Kidney epithelial cell (primary cell): ENCODE data around the gene DUS1L. TPM values are rescaled to one million over a fixed set of nuclear protein-coding genes. Genes with fewer than 3 reads are reported as not detected.

Experiments
- DNase-seq: peaks from one replicate; pipeline ENCODE4 v3.0.0-alpha.2; 2010; ENCODE audit warnings: low read depth
- H3K27me3 ChIP-seq: 2 replicates; pipeline ENCODE4 v1.6.0; 2011; ENCODE audit warnings: low read length; ENCODE audit not compliant: control insufficient read depth, insufficient read depth
- H3K36me3 ChIP-seq: 2 replicates; pipeline ENCODE4 v1.5.1; 2011; ENCODE audit warnings: low read length; ENCODE audit not compliant: control insufficient read depth, insufficient read depth
- H3K4me3 ChIP-seq: 2 replicates; pipeline ENCODE4 v1.5.1; 2011; ENCODE audit warnings: low read depth, mild to moderate bottlenecking, control low read depth, low read length
- CTCF ChIP-seq: IDR thresholded peaks from 2 replicates; pipeline ENCODE4 v1.5.1; 2011; ENCODE audit warnings: mild to moderate bottlenecking, moderate library complexity, low read length, control low read depth, inconsistent platforms; ENCODE audit not compliant: insufficient read depth, poor library complexity, severe bottlenecking
- total RNA-seq: library from RNA; depleted of rRNA; stranded (reverse); fragments of >200 nt; gene quantifications from 2 replicates; pipeline ENCODE4 v1.2.3, GENCODE V29; 2015

DUS1L gene
- total RNA-seq, 1 donor from 2014 or later, result 147 TPM

DNA sequence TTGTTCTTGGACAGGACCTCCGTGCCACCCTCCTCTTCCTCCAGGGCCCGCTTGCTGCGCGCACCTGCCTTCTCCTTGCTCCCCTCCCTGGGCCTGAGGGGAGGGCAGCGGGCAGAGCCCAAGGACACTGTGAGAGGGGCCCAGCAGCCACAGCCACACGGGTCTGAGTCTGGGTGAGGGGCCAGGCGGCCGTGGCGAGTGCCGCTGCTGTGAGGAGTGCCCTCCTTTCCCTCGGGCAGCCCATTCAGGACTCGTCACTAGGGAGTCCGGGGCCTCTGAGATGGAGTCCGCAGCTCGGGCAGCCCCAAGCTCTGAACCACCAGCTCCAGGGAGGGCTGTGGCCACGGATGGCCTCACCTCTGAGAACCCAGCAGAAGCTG is 5.6 kb downstream of the DUS1L start:
- no peak for TF ChIP-seq CTCF
- H3K36me3 ChIP-seq, result no peaks in the 10 kb centered on the region
- no peaks in the 10 kb centered on the region for H3K27me3 ChIP-seq
- no peak overlapping the region for H3K4me3 ChIP-seq
- DNase-seq, result no peak

- Histone ChIP-seq H3K27me3 (no peaks in the 10 kb centered on the region), H3K36me3 (no peaks in the 10 kb centered on the region), H3K4me3 (no peak overlapping the region)
- TF ChIP-seq CTCF, result no peak
- DNase-seq, result no peak
Observed at GRCh38 chr17:82059272-82060000, 6.2 kb downstream of the DUS1L start.

GRCh38 chr17:82058855-82059249 is 6.8 kb downstream of the DUS1L start:
- TF ChIP-seq CTCF, result no peak
- no peak overlapping the region for H3K4me3 ChIP-seq
- H3K27me3 ChIP-seq, result no peaks in the 10 kb centered on the region
- no peaks in the 10 kb centered on the region for H3K36me3 ChIP-seq
- no peak for DNase-seq

GRCh38 chr17:82058230-82058854 is 7.3 kb downstream of the DUS1L start:
- H3K27me3 ChIP-seq, result no peaks in the 10 kb centered on the region
- no peak for DNase-seq
- TF ChIP-seq CTCF, result no peak
- H3K36me3 ChIP-seq, result no peaks in the 10 kb centered on the region
- H3K4me3 ChIP-seq, result no peak overlapping the region

DNA sequence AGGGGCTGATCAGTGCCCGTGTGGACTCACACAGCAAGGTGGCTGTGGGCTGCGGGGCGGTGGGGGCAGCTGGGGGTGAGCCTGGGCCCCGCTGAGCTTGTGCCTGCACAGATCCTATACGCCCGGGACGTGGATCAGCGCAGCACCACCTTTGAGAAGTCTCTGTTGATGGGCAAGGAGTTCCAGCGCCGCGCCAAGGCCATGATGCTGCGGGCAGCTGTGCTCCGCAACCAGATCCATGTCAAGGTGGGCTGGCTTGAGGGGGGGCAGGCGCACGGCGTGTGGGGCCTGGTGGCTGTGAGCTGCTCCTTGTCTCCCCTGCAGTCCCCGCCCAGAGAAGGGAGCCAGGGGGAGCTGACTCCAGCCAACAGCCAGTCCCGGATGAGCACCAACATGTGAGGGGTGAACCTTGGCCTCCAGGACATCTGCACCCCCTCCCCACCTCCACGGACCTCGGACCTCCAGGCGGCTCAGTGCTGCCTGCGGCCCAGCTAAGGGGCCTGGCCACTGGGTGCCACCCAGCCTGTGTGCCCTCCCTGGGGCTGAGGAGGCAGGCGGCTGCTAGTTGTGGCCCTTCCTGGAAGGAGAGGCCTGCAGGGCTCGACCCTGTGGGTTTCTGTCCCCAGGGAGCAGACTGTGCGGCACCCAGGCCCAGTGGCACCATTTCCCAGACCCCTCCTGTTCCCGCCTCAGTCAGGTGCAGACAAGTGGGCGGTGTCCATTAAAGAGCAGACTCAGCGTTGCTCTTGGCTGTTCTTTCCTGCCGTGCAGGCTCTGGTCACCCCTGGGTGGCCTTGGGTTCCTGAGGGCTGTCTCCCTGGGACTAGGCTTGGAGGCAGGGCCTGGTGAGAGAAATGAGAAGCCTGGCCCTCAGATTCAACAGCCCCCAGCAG is 8.6 kb downstream of the DUS1L start:
- no peaks in the 10 kb centered on the region for H3K27me3 ChIP-seq
- TF ChIP-seq CTCF, result no peak
- no peaks in the 10 kb centered on the region for H3K36me3 ChIP-seq
- no peak overlapping the region for H3K4me3 ChIP-seq
- DNase-seq, result no peak
